Vagina (tissue), 2 donors: ENCODE data around the gene MYH9. TPM values are rescaled to one million over a fixed set of nuclear protein-coding genes. Genes with fewer than 3 reads are reported as not detected.
"Not testable (repeated sequence)": the region's sequence is repeated elsewhere in the genome, so short reads cannot be mapped to it uniquely, and the experiment has no call there.

Experiments used
- DNase-seq, 2 donors: peaks; one replicate each; pipeline ENCODE4 v3.0.0-alpha.2; 2017; ENCODE audit errors: extremely low spot score in 2 of 2
- H3K27ac ChIP-seq: fragments of 200-600 bp; sonication (generic); one replicate; pipeline ENCODE4 v1.5.1; 2019
- H3K27me3 ChIP-seq: fragments of 200-600 bp; sonication (generic); one replicate; pipeline ENCODE4 v1.5.1; 2019
- H3K36me3 ChIP-seq, 2 donors: fragments of 200-600 bp; sonication (generic); one replicate each; pipeline ENCODE4 v1.5.1; 2017 to 2019
- H3K4me1 ChIP-seq: fragments of 200-600 bp; sonication (generic); one replicate; pipeline ENCODE4 v1.5.1; 2019
- H3K4me3 ChIP-seq, 2 donors: fragments of 200-600 bp; sonication (generic); 1 replicate in 1 of 2; 2 replicates in 1 of 2; pipeline ENCODE4 v1.5.1; 2016 to 2019
- H3K9me3 ChIP-seq: fragments of 200-600 bp; sonication (generic); one replicate; pipeline ENCODE4 v1.5.1; 2019
- POLR2A ChIP-seq, 2 donors: fragments of 450-650 bp; IDR thresholded peaks; one replicate each; pipeline ENCODE4 v1.6.1; 2017; ENCODE audit warnings: antibody characterized with exemption in 2 of 2, mild to moderate bottlenecking in 2 of 2, moderate library complexity in 2 of 2
- POLR2AphosphoS5 ChIP-seq, 2 donors: sonication (generic); formaldehyde crosslinking; IDR thresholded peaks; one replicate each; pipeline ENCODE4 v1.9.0; 2017; ENCODE audit warnings: antibody characterized with exemption in 2 of 2, mild to moderate bottlenecking in 2 of 2, low read depth in 1 of 2; ENCODE audit not compliant: insufficient read depth in 1 of 2
- intact Hi-C: fragments of 100-400 bp; cut with DNase I; formaldehyde crosslinking; loops from one replicate; pipeline ENCODE4 v1.15.1; 2023
- total RNA-seq: library from RNA; depleted of rRNA; stranded (reverse); fragments of >200 nt; gene quantifications from one replicate; pipeline ENCODE4 v1.2.3, GENCODE V29; 2016
- TF ChIP-seq, protein P1 (sequence below), 3 experiments: fragments of 450-650 bp in 2 of 3; fragments of 200-600 bp in 1 of 3; sonication (generic) in 1 of 3; IDR thresholded peaks; one replicate each; pipeline ENCODE4 v1.5.1; 2017 to 2019; ENCODE audit warnings: antibody characterized with exemption in 3 of 3, mild to moderate bottlenecking in 2 of 3, moderate library complexity in 2 of 3

Gene MYH9
- total RNA-seq, 1 donor from 2014 or later, result 333 TPM

DNA sequence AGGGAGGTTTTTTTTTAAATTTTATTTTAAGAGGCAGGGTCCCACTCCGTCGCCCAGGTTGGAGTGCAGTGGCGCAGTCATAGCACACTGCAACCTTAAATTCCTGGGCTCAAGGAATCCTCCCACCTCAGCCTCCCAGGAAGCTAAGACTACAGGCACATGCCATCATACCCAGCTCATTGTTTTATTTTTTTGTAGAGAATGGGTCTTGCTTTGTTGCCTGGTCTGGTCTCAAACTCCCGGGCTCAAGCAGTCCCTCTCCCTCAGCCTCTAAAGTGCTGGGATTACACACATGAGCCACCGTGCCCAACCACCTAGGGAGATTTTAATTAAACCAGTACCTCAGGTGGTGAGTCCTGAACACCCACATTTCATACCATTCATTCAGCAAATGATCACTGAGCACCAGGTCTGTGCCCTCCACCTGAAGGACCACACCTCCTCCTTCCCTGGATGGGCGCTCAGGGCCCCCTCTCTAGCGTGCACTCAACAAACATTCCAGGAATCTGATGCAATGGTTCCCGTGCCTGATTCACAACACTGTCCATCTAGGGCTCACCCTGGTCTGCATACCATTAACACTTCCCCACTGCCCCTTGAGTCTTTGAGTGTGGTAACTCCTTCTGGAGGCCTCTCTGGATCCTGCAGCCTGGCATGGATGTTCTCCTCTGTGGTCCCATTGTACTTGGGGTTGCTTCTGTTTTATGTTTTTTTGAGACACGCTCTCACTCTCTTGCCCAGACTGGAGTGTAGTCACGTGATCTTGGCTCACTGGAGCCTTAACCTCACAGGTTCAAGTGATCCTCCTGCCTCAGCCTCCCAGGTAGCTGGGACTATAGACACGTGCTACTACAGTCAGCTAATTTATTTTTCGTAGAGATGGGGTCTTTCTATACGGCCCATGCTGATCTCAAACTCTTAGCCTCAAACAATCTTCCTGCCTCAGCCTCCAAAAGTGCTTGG is 9.6 kb upstream of the MYH9 start:
- intact Hi-C loops, result no loop called here
- H3K9me3 ChIP-seq, result no peaks in the 10 kb centered on the region
- DNase-seq, result no peak
- H3K36me3 ChIP-seq, result no peaks in the 10 kb centered on the region
- no peak overlapping the region for H3K27ac ChIP-seq
- H3K27me3 ChIP-seq, result no peaks in the 10 kb centered on the region
- no peaks in the 10 kb centered on the region for H3K4me1 ChIP-seq
- TF ChIP-seq POLR2A (IDR thresholded peaks at IDR 0.05), result no peak
- TF ChIP-seq POLR2AphosphoS5 (IDR thresholded peaks at IDR 0.05; ENCODE audit: insufficient read depth in 1 of 2, low read depth in 1 of 2), result no peak
- TF ChIP-seq, protein P1, sequence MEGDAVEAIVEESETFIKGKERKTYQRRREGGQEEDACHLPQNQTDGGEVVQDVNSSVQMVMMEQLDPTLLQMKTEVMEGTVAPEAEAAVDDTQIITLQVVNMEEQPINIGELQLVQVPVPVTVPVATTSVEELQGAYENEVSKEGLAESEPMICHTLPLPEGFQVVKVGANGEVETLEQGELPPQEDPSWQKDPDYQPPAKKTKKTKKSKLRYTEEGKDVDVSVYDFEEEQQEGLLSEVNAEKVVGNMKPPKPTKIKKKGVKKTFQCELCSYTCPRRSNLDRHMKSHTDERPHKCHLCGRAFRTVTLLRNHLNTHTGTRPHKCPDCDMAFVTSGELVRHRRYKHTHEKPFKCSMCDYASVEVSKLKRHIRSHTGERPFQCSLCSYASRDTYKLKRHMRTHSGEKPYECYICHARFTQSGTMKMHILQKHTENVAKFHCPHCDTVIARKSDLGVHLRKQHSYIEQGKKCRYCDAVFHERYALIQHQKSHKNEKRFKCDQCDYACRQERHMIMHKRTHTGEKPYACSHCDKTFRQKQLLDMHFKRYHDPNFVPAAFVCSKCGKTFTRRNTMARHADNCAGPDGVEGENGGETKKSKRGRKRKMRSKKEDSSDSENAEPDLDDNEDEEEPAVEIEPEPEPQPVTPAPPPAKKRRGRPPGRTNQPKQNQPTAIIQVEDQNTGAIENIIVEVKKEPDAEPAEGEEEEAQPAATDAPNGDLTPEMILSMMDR (IDR thresholded peaks at IDR 0.05), result no peak
- no peak overlapping the region for H3K4me3 ChIP-seq

DNA sequence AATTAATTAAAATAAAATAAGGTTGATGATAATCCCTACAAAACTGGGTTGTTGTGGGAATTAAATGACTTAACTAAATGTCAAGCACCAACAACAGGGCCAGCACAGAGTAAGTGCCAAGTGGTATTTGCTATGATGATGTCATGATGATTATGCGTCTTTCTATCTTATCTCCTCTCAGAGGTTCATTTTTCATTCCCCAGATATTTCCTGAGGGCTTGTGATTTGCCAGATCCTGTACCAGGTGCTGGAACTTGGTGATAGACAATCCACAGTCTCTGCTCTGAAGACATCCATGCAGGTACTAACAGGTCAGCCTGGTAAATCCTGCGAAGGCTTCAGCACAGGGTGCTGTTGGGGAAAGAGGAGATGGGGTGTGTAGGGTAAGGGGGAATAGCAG is 8.1 kb upstream of the MYH9 start:
- Histone ChIP-seq H3K36me3 (no peaks in the 10 kb centered on the region), H3K4me3 (no peak overlapping the region), H3K4me1 (no peaks in the 10 kb centered on the region), H3K27me3 (no peaks in the 10 kb centered on the region), H3K9me3 (no peaks in the 10 kb centered on the region), H3K27ac (no peak overlapping the region)
- DNase-seq, result no peak
- intact Hi-C loops, result no loop called here
- TF ChIP-seq, protein P1 (IDR thresholded peaks at IDR 0.05), result no peak
- TF ChIP-seq POLR2AphosphoS5 (IDR thresholded peaks at IDR 0.05; ENCODE audit: insufficient read depth in 1 of 2, low read depth in 1 of 2) (peak in 1 of 2 donors; percentile 56), POLR2A (IDR thresholded peaks at IDR 0.05) (no peak)

DNA sequence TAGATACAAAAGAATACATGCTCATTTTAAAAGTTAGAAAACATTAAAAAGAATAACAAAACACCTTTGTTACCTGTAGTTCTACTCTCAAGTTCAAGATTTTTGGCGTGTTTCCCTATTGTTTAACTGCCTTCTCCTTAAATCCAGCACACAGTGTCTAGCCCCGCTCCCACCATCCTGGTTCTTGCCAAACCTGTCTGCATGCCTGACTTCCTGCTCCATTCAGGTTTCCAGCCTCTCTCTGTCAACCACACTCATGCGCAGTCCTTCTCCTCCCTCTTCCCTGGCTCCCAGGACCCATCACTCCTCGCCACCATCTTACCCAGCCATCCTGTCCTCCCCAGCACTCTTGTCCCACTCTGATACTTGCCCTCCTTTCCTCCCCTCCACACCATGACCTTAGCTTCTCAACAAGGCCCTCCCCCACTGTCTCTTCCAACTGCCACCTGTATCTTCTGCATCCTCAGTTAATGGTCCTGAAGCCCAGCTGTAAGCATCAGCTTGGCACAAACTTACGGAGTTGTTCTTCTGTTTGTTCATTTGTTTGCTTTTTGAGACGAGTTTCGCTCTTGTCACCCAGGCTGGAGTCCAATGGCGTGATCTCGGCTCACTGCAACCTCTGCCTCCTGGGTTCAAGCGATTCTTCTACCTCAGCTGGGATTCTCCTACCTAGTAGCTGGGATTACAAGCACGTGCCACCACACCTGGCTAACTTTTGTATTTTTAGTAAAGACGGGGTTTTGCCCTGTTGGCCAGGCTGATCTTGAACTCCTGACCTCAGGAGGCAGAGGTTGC is 7.5 kb upstream of the MYH9 start:
- intact Hi-C loops, result no loop called here
- no peak for DNase-seq
- H3K27ac ChIP-seq, result peak overlapping the region; percentile 20
- TF ChIP-seq, protein P1 (IDR thresholded peaks at IDR 0.05), result no peak
- TF ChIP-seq POLR2AphosphoS5 (IDR thresholded peaks at IDR 0.05; ENCODE audit: insufficient read depth in 1 of 2, low read depth in 1 of 2) (no peak), POLR2A (IDR thresholded peaks at IDR 0.05) (no peak)
- H3K4me1 ChIP-seq, result no peaks in the 10 kb centered on the region
- no peaks in the 10 kb centered on the region for H3K27me3 ChIP-seq
- H3K9me3 ChIP-seq, result no peaks in the 10 kb centered on the region
- H3K36me3 ChIP-seq, result no peaks in the 10 kb centered on the region
- H3K4me3 ChIP-seq, result no peak overlapping the region

DNA sequence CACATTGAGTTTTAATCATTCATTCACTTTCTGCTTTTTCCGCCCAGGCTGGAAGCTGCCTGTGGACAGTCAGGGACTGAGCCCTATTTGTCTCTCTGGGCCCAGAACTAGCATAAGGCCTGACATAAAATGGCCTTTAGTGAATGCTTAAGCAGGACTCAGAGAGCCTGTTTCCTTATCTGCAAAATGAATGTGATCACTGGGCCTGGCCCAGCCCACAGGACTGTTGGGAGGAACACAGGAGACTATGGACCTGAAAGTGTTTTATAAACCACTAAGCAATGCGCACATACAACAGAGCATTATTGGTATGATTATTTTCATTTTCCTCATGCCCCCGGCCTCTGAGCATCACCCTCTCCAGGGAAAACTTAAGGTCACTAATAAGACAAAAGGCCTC is 3.9 kb upstream of the MYH9 start:
- no peaks in the 10 kb centered on the region for H3K27me3 ChIP-seq
- H3K4me3 ChIP-seq, result no peak overlapping the region
- no peak for DNase-seq
- H3K9me3 ChIP-seq, result no peaks in the 10 kb centered on the region
- intact Hi-C loops, result no loop called here
- no peak overlapping the region for H3K27ac ChIP-seq
- TF ChIP-seq POLR2A (IDR thresholded peaks at IDR 0.05) (no peak), POLR2AphosphoS5 (IDR thresholded peaks at IDR 0.05; ENCODE audit: insufficient read depth in 1 of 2, low read depth in 1 of 2) (no peak)
- TF ChIP-seq, protein P1 (IDR thresholded peaks at IDR 0.05), result no peak
- peaks cover 7% of the 10 kb centered on the region for H3K4me1 ChIP-seq
- no peaks in the 10 kb centered on the region for H3K36me3 ChIP-seq

DNA sequence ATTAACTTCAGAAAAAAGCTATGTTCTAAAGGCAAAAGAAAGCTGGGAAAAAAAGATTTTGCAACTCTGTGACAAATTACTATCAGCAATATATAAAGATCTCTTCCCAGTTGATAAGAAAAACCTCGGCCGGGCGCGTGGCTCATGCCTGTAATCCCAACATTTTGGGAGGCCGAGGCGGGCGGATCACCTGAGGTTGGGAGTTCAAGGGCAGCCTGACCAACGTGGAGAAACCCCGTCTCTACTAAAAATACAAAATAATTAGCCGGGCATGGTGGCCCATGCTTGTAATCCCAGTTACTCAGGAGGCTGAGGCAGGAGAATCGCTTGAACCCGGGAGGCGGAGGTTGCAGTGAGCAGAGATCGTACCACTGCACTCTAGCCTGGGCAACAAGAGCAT is 1.4 kb upstream of the MYH9 start:
- Histone ChIP-seq H3K4me3 (peak overlapping the region in 1 of 2 donors; percentile 98), H3K4me1 (peaks cover 28% of the 10 kb centered on the region)
- H3K27ac ChIP-seq, H3K9me3 ChIP-seq, H3K36me3 ChIP-seq, H3K27me3 ChIP-seq, DNase-seq: not testable (repeated sequence)
- intact Hi-C loops, result loop anchor here (5.0 kb wide), 1 partner anchor 68 kb away; no protein-coding TSS in a partner anchor
